ENCODE measurements around the gene DPEP2.

DPEP2 gene

GRCh38 chr16:67986949-67987348 lies 12.3 kb downstream of the DPEP2 start:
- DNase-seq (ENCODE audit: low read depth in 2 of 2), result no peak

GRCh38 chr16:67982011-67982696 lies 17.1 kb downstream of the DPEP2 start:
- H3K4me3 ChIP-seq (replicated peaks in 1 of 2; ENCODE audit: low read depth in 2 of 2, low read length in 2 of 2), result no peak overlapping the region
- no peak for DNase-seq (ENCODE audit: low read depth in 2 of 2)
- TF ChIP-seq, protein P1, sequence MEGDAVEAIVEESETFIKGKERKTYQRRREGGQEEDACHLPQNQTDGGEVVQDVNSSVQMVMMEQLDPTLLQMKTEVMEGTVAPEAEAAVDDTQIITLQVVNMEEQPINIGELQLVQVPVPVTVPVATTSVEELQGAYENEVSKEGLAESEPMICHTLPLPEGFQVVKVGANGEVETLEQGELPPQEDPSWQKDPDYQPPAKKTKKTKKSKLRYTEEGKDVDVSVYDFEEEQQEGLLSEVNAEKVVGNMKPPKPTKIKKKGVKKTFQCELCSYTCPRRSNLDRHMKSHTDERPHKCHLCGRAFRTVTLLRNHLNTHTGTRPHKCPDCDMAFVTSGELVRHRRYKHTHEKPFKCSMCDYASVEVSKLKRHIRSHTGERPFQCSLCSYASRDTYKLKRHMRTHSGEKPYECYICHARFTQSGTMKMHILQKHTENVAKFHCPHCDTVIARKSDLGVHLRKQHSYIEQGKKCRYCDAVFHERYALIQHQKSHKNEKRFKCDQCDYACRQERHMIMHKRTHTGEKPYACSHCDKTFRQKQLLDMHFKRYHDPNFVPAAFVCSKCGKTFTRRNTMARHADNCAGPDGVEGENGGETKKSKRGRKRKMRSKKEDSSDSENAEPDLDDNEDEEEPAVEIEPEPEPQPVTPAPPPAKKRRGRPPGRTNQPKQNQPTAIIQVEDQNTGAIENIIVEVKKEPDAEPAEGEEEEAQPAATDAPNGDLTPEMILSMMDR (IDR thresholded peaks at IDR 0.05; ENCODE audit: low read depth, low read length), result no peak

More at GRCh38 chr16:67986949-67987348, 12.3 kb downstream of the DPEP2 start:
- H3K4me3 ChIP-seq (replicated peaks in 1 of 2; ENCODE audit: low read depth in 2 of 2, low read length in 2 of 2), result no peak overlapping the region
- TF ChIP-seq, protein P1 (IDR thresholded peaks at IDR 0.05; ENCODE audit: low read depth, low read length), result no peak

- no peak for DNase-seq (ENCODE audit: low read depth in 2 of 2)
Observed at GRCh38 chr16:67979955-67980678, 19.2 kb downstream of the DPEP2 start, which contains the start of gene DPEP3. Gene DPEP3, minus strand, starts transcription at chr16:67980499. Its CDS starts 119 bp downstream, at chr16:67980380.

GRCh38 chr16:67977469-67978227 lies 21.6 kb downstream of the DPEP2 start:
- TF ChIP-seq, protein P1 (IDR thresholded peaks at IDR 0.05; ENCODE audit: low read depth, low read length), result no peak
- H3K4me3 ChIP-seq (replicated peaks in 1 of 2; ENCODE audit: low read depth in 2 of 2, low read length in 2 of 2), result no peak overlapping the region

More at GRCh38 chr16:67979955-67980678, 19.2 kb downstream of the DPEP2 start, which contains the start of gene DPEP3:
- no peak within 1 kb of the TSS for H3K4me3 ChIP-seq (replicated peaks in 1 of 2; ENCODE audit: low read depth in 2 of 2, low read length in 2 of 2)
- TF ChIP-seq, protein P1 (IDR thresholded peaks at IDR 0.05; ENCODE audit: low read depth, low read length), result peak; percentile 36

GRCh38 chr16:67977005-67977404 lies 22.3 kb downstream of the DPEP2 start:
- H3K4me3 ChIP-seq (replicated peaks in 1 of 2; ENCODE audit: low read depth in 2 of 2, low read length in 2 of 2), result no peak overlapping the region
- TF ChIP-seq, protein P1 (IDR thresholded peaks at IDR 0.05; ENCODE audit: low read depth, low read length), result no peak
- DNase-seq (ENCODE audit: low read depth in 2 of 2), result no peak

More at GRCh38 chr16:67977469-67978227, 21.6 kb downstream of the DPEP2 start:
- no peak for DNase-seq (ENCODE audit: low read depth in 2 of 2)

DNA sequence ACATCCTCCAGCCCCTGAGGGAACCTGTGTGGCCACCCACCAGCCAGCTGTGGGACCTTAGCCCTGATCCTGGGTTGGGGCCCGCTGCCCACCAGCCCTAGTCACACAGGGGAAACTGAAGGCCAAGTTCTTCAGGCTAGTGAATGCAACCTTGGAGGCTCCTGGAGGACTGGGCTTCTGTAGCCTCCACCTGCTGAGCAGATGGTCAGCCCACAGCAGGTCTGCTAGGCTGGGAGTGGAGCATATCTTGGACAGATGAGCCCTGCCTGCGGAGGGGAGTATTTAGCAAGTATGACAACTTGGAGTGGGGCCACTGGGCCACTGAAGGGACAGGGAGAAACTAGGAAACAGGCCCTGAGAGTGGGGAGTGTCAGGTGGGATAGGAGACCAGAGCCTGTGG lies 23.1 kb downstream of the DPEP2 start:
- TF ChIP-seq, protein P1 (IDR thresholded peaks at IDR 0.05; ENCODE audit: low read depth, low read length), result no peak
- H3K4me3 ChIP-seq (replicated peaks in 1 of 2; ENCODE audit: low read depth in 2 of 2, low read length in 2 of 2), result no peak overlapping the region

More for the DNA sequence above, 23.1 kb downstream of the DPEP2 start:
- no peak for DNase-seq (ENCODE audit: low read depth in 2 of 2)

Data from cardiac fibroblast (primary cell).